Activated CD8-positive, alpha-beta memory T cell treated with anti-CD3 and anti-CD28 coated beads, Interleukin-2, amount 50 U/mL, for 48 hours (primary cell): Measurements from ENCODE around the gene MEGF6.

Experiments used
- DNase-seq: peaks from one replicate; pipeline ENCODE4 v3.0.0-alpha.2; 2020

Gene MEGF6

GRCh38 chr1:3570066-3570986 is 41.0 kb downstream of the MEGF6 start:
- DNase-seq = no peak

- DNase-seq = no peak
Observed at GRCh38 chr1:3569436-3569835, 41.9 kb downstream of the MEGF6 start.

- DNase-seq = no peak
Observed at GRCh38 chr1:3568815-3569435, 42.4 kb downstream of the MEGF6 start.

- DNase-seq = no peak
Observed at GRCh38 chr1:3566951-3567804, 44.1 kb downstream of the MEGF6 start.

- no peak for DNase-seq
Observed at GRCh38 chr1:3566003-3566885, 45.1 kb downstream of the MEGF6 start.

GRCh38 chr1:3564921-3565831 is 46.1 kb downstream of the MEGF6 start:
- peak; percentile 69 for DNase-seq

GRCh38 chr1:3563610-3564009 is 47.7 kb downstream of the MEGF6 start:
- no peak for DNase-seq

- no peak for DNase-seq
Observed at GRCh38 chr1:3563125-3563524, 48.2 kb downstream of the MEGF6 start.

GRCh38 chr1:3562712-3563111 is 48.6 kb downstream of the MEGF6 start:
- no peak for DNase-seq

GRCh38 chr1:3561702-3562101 is 49.6 kb downstream of the MEGF6 start:
- DNase-seq = no peak

GRCh38 chr1:3560981-3561380 is 50.3 kb downstream of the MEGF6 start:
- no peak for DNase-seq

- no peak for DNase-seq
Observed at GRCh38 chr1:3560251-3560871, 50.9 kb downstream of the MEGF6 start.

GRCh38 chr1:3558036-3558726 is 53.1 kb downstream of the MEGF6 start:
- DNase-seq = no peak

- no peak for DNase-seq
Observed at GRCh38 chr1:3557366-3557765, 53.9 kb downstream of the MEGF6 start.

- DNase-seq = no peak
Observed at GRCh38 chr1:3556336-3556735, 55.0 kb downstream of the MEGF6 start.

GRCh38 chr1:3555131-3555920 is 56.0 kb downstream of the MEGF6 start:
- DNase-seq = no peak

- no peak for DNase-seq
Observed at GRCh38 chr1:3553940-3554223, 57.4 kb downstream of the MEGF6 start.

- no peak for DNase-seq
Observed at GRCh38 chr1:3553166-3553939, 58.0 kb downstream of the MEGF6 start.

- DNase-seq = no peak
Observed at GRCh38 chr1:3552751-3553150, 58.6 kb downstream of the MEGF6 start.
